Measurements from ENCODE around the gene TTC22. TPM values are rescaled to one million over a fixed set of nuclear protein-coding genes. Genes with fewer than 3 reads are reported as not detected.

TTC22 gene
- total RNA-seq, 1 experiment from 2014 or later = 0.63 TPM

- H3K9me3 Mint-ChIP-seq = peaks cover 15% of the 10 kb centered on the region
- peaks cover 5% of the 10 kb centered on the region; the same call in 1 of the 2 replicates for H3K27me3 Mint-ChIP-seq (ENCODE audit: low read depth)
- DNase-seq (ENCODE audit: low spot score) = no peak
- ChIA-PET POLR2A (no interaction called here), CTCF (interaction anchor here (0.8 kb wide), 1 partner anchor 203 kb away, joined by 3 read pairs; no protein-coding TSS in a partner anchor)
- peaks cover 22% of the 10 kb centered on the region for H3K4me1 Mint-ChIP-seq
- H3K27ac Mint-ChIP-seq = no peak overlapping the region
- no peak overlapping the region for H3K4me3 Mint-ChIP-seq
- ATAC-seq = no peak
- 0 out of 2 replicates have a peak, but pooled peaks cover 2% of the 10 kb centered on the region for H3K36me3 Mint-ChIP-seq
- TF ChIP-seq ZNF425 (CRISPR knock-in tag; conservative IDR thresholded peaks at IDR 0.05) = no peak
- TF ChIP-seq AR (CRISPR knock-in tag; IDR thresholded peaks at IDR 0.05) = no peak
- no peak for TF ChIP-seq ZNF263 (CRISPR knock-in tag; IDR thresholded peaks at IDR 0.05; ENCODE audit: low read depth)
- TF ChIP-seq ZNF416 (CRISPR knock-in tag; IDR thresholded peaks at IDR 0.05) = no peak
- TF ChIP-seq CBFB (CRISPR knock-in tag; IDR thresholded peaks at IDR 0.05; ENCODE audit: low read depth) = no peak
- TF ChIP-seq AFF4 (CRISPR knock-in tag; IDR thresholded peaks at IDR 0.05; ENCODE audit: borderline replicate concordance) = no peak
- no peak for TF ChIP-seq TEAD4 (CRISPR knock-in tag; IDR thresholded peaks at IDR 0.05)
- no peak for TF ChIP-seq JUN (CRISPR knock-in tag; IDR thresholded peaks at IDR 0.05)
- no peak for TF ChIP-seq GRHL2 (CRISPR knock-in tag; IDR thresholded peaks at IDR 0.05; ENCODE audit: insufficient replicate concordance, severe bottlenecking)
- no peak for TF ChIP-seq IRF1 (CRISPR knock-in tag; IDR thresholded peaks at IDR 0.05)
These were observed 17.5 kb upstream of the TTC22 start for GRCh38 chr1:54818461-54819194.

GRCh38 chr1:54816951-54817350 lies 15.8 kb upstream of the TTC22 start:
- Mint-ChIP-seq H3K27me3 (ENCODE audit: low read depth) (peaks cover 5% of the 10 kb centered on the region; the same call in 1 of the 2 replicates), H3K27ac (no peak overlapping the region), H3K4me1 (peaks cover 34% of the 10 kb centered on the region), H3K36me3 (no peaks in the 10 kb centered on the region), H3K4me3 (no peak overlapping the region), H3K9me3 (no peaks in the 10 kb centered on the region)
- ChIA-PET POLR2A (no interaction called here), CTCF (interaction anchor here (1.1 kb wide), 1 partner anchor 29 kb away, joined by 3 read pairs; no protein-coding TSS in a partner anchor)
- TF ChIP-seq AR (CRISPR knock-in tag; IDR thresholded peaks at IDR 0.05) (no peak), KAT7 (CRISPR knock-in tag; IDR thresholded peaks at IDR 0.05; ENCODE audit: borderline replicate concordance) (no peak), ETV6 (CRISPR knock-in tag; IDR thresholded peaks at IDR 0.05) (no peak), STAT6 (CRISPR knock-in tag; conservative IDR thresholded peaks at IDR 0.05; ENCODE audit: low read depth) (no peak), CDX4 (CRISPR knock-in tag; IDR thresholded peaks at IDR 0.05; ENCODE audit: borderline replicate concordance) (no peak)
- no peak for DNase-seq (ENCODE audit: low spot score)
- ATAC-seq = no peak
